A549 treated with Hydrocortisone at 1 μM for 4 hours (cell line): Measurements from ENCODE around the gene THRAP3. TPM values are rescaled to one million over a fixed set of nuclear protein-coding genes. Genes with fewer than 3 reads are reported as not detected.

Source experiments
- total RNA-seq: library from RNA; stranded (reverse); fragments of 200-300 nt; extraction: Qiagen RNA extraction; gene quantifications from 5 replicates; pipeline ENCODE4 v1.2.3, GENCODE V29; 2022

The THRAP3 gene
- 62.3 to 90.5 TPM (median 71.5 TPM) in 5 replicates for total RNA-seq

GRCh38 chr1:36223996-36224536 lies at the start of gene THRAP3:
TSS of gene THRAP3 (plus strand) at chr1:36224443. CDS start at chr1:36282564, 58,121 bp downstream.

GRCh38 chr1:36306210-36306901 lies 82.1 kb downstream of the THRAP3 start, which contains the start of gene SH3D21:
TSS of gene SH3D21 (plus strand) at chr1:36306368. CDS start at chr1:36306421, 53 bp downstream.

GRCh38 chr1:36323636-36324352 lies 99.6 kb downstream of the THRAP3 start, which contains the start of gene EVA1B:
TSS of gene EVA1B (minus strand) at chr1:36323645. CDS start at chr1:36323037, 608 bp downstream.

Other genes with a start within 250 kb of the THRAP3 start
- gene TEKT2, start 140.3 kb upstream of the THRAP3 start, total RNA-seq, result 0.07 TPM in 1 of 5 replicates, not detected in the others
- gene ADPRS, start 135.6 kb upstream of the THRAP3 start, total RNA-seq, result 24.5 to 33.0 TPM (median 29.2 TPM) in 5 replicates
- 0.09 to 0.14 TPM (median 0.12 TPM) in 5 replicates for gene COL8A2, start 99.2 kb upstream of the THRAP3 start, total RNA-seq
- gene TRAPPC3, start 75.0 kb upstream of the THRAP3 start, total RNA-seq, result 79.2 to 97.7 TPM (median 84.0 TPM) in 5 replicates
- gene MAP7D1, start 68.3 kb upstream of the THRAP3 start, total RNA-seq, result 218 to 234 TPM (median 224 TPM) in 5 replicates
- 2.1 to 3.4 TPM (median 2.7 TPM) in 5 replicates for gene SH3D21, start 81.9 kb downstream of the THRAP3 start, total RNA-seq
- 9.3 to 23.1 TPM (median 22.2 TPM) in 5 replicates for gene EVA1B, start 99.2 kb downstream of the THRAP3 start, total RNA-seq
- 9.3 to 11.5 TPM (median 10.5 TPM) in 5 replicates for gene STK40, start 161.5 kb downstream of the THRAP3 start, total RNA-seq
- 34.0 to 45.9 TPM (median 42.1 TPM) in 5 replicates for gene LSM10, start 173.5 kb downstream of the THRAP3 start, total RNA-seq
- gene OSCP1, start 226.0 kb downstream of the THRAP3 start, total RNA-seq, result 5.9 to 7.0 TPM (median 6.5 TPM) in 5 replicates
- gene MRPS15, start 239.9 kb downstream of the THRAP3 start, total RNA-seq, result 63.4 to 86.0 TPM (median 84.8 TPM) in 5 replicates